HepG2 (cell line): ENCODE measurements around the gene SMO. TPM values are rescaled to one million over a fixed set of nuclear protein-coding genes. Genes with fewer than 3 reads are reported as not detected.
A peak's percentile ranks its signal among the peaks of the same experiment; 100 is the strongest.

ENCODE experiments used
- DPF2 ChIP-seq: sonication (generic); formaldehyde crosslinking; IDR thresholded peaks from 2 replicates; pipeline ENCODE4 v1.4.0; 2020; ENCODE audit warnings: mild to moderate bottlenecking, low read depth, missing genetic modification reagents, borderline replicate concordance
- FOXJ3 ChIP-seq: sonication (generic); formaldehyde crosslinking; IDR thresholded peaks from 2 replicates; pipeline ENCODE4 v1.4.0; 2020; ENCODE audit warnings: missing genetic modification reagents, mild to moderate bottlenecking, borderline replicate concordance
- GATA4 ChIP-seq: sonication (generic); IDR thresholded peaks from 2 replicates; pipeline ENCODE4 v1.6.1; 2016; ENCODE audit warnings: antibody characterized with exemption, low read depth, borderline replicate concordance
- JUNB ChIP-seq: sonication (generic); formaldehyde crosslinking; IDR thresholded peaks from 2 replicates; pipeline ENCODE4 v1.8.0; 2022; ENCODE audit warnings: missing genetic modification reagents, mild to moderate bottlenecking, borderline replicate concordance
- MTA1 ChIP-seq: sonication (generic); formaldehyde crosslinking; IDR thresholded peaks from 2 replicates; pipeline ENCODE4 v1.4.0; 2020; ENCODE audit warnings: missing genetic modification reagents, mild to moderate bottlenecking, borderline replicate concordance
- NFKB2 ChIP-seq: sonication (generic); formaldehyde crosslinking; IDR thresholded peaks from 2 replicates; pipeline ENCODE4 v1.4.0; 2020; ENCODE audit warnings: missing genetic modification reagents, borderline replicate concordance
- RARG ChIP-seq: sonication (generic); formaldehyde crosslinking; IDR thresholded peaks from 2 replicates; pipeline ENCODE4 v1.4.0; 2020; ENCODE audit warnings: low read depth, mild to moderate bottlenecking, missing genetic modification reagents
- SMAD9 ChIP-seq: sonication (generic); formaldehyde crosslinking; IDR thresholded peaks from 2 replicates; pipeline ENCODE4 v1.5.1; 2020; ENCODE audit warnings: mild to moderate bottlenecking, missing genetic modification reagents
- SOX5 ChIP-seq: IDR thresholded peaks from 2 replicates; pipeline ENCODE4 v1.6.1; 2016; ENCODE audit warnings: borderline replicate concordance
- SRSF1 ChIP-seq: fragments of 200-400 bp; formaldehyde crosslinking; optimal IDR thresholded peaks from 2 replicates; pipeline ENCODE3; 2017; ENCODE audit warnings: mild to moderate bottlenecking, low read depth, low read length, moderate library complexity
- TEAD3 ChIP-seq: optimal IDR thresholded peaks from 2 replicates; pipeline ENCODE3; 2016; ENCODE audit warnings: borderline replicate concordance
- ZFP62 ChIP-seq: sonication (generic); formaldehyde crosslinking; IDR thresholded peaks from 2 replicates; pipeline ENCODE4 v1.4.0; 2020; ENCODE audit warnings: missing genetic modification reagents
- ZMYM3 ChIP-seq: sonication (generic); formaldehyde crosslinking; IDR thresholded peaks from 2 replicates; pipeline ENCODE4 v1.5.1; 2020; ENCODE audit warnings: mild to moderate bottlenecking, missing genetic modification reagents
- ZNF17 ChIP-seq: sonication (generic); formaldehyde crosslinking; IDR thresholded peaks from 2 replicates; pipeline ENCODE4 v1.5.0; 2020; ENCODE audit warnings: mild to moderate bottlenecking, missing genetic modification reagents
- ZNF296 ChIP-seq: sonication (generic); formaldehyde crosslinking; conservative IDR thresholded peaks from 2 replicates; pipeline ENCODE4 v1.5.0; 2020; ENCODE audit warnings: mild to moderate bottlenecking, missing genetic modification reagents
- ZNF333 ChIP-seq: sonication (generic); formaldehyde crosslinking; IDR thresholded peaks from 2 replicates; pipeline ENCODE4 v1.4.0; 2020; ENCODE audit warnings: mild to moderate bottlenecking, missing genetic modification reagents, borderline replicate concordance
- ZNF546 ChIP-seq: sonication (generic); formaldehyde crosslinking; conservative IDR thresholded peaks from 2 replicates; pipeline ENCODE4 v1.8.1; 2023; ENCODE audit warnings: mild to moderate bottlenecking, missing genetic modification reagents
- ZNF775 ChIP-seq: sonication (generic); formaldehyde crosslinking; IDR thresholded peaks from 2 replicates; pipeline ENCODE4 v1.4.0; 2020; ENCODE audit warnings: missing genetic modification reagents, mild to moderate bottlenecking, moderate library complexity, borderline replicate concordance
- ZZZ3 ChIP-seq: sonication (generic); formaldehyde crosslinking; IDR thresholded peaks from 2 replicates; pipeline ENCODE4 v1.4.0; 2020; ENCODE audit warnings: missing genetic modification reagents, mild to moderate bottlenecking, borderline replicate concordance
- polyA plus RNA-seq, 8 experiments: library from polyadenylated mRNA; depleted of rRNA in 3 of 8; stranded (reverse) in 7 of 8; unstranded in 1 of 8; fragments of >200 nt; fragmentation: Illumina TruSeq in 4 of 8; extraction: Trizol in 4 of 8; gene quantifications; 2 replicates each; pipeline versions ENCODE4 v1.2.1 to v1.2.3, GENCODE V29; 2011 to 2016; ENCODE audit warnings: low read depth in 4 of 8, missing spikeins in 1 of 8, mixed read lengths in 1 of 8; ENCODE audit not compliant: insufficient read depth in 1 of 8
- total RNA-seq, 5 experiments: library from RNA; depleted of rRNA; stranded (reverse); fragments of >200 nt; fragmentation: Illumina TruSeq; extraction: Trizol; gene quantifications; 2 replicates each; pipeline ENCODE4 v1.2.3, GENCODE V29; 2016; ENCODE audit warnings: low read depth in 1 of 5
- TF ChIP-seq, protein P1 (sequence below): sonication (generic); formaldehyde crosslinking; IDR thresholded peaks from 2 replicates; pipeline ENCODE4 v1.5.1; 2020; ENCODE audit warnings: missing genetic modification reagents, mild to moderate bottlenecking, borderline replicate concordance
- TF ChIP-seq, protein P2 (sequence below): sonication (generic); formaldehyde crosslinking; IDR thresholded peaks from 2 replicates; pipeline ENCODE4 v1.4.0; 2020; ENCODE audit warnings: mild to moderate bottlenecking, missing genetic modification reagents
- TF ChIP-seq, protein P3 (sequence below): sonication (generic); formaldehyde crosslinking; IDR thresholded peaks from 2 replicates; pipeline ENCODE4 v1.9.0; 2021; ENCODE audit warnings: missing genetic modification reagents, borderline replicate concordance
- TF ChIP-seq, protein P4 (sequence below): sonication (generic); formaldehyde crosslinking; IDR thresholded peaks from 2 replicates; pipeline ENCODE4 v1.8.1; 2023; ENCODE audit warnings: mild to moderate bottlenecking, moderate library complexity, missing genetic modification reagents
- TF ChIP-seq, protein P5 (sequence below): sonication (generic); formaldehyde crosslinking; IDR thresholded peaks from 2 replicates; pipeline ENCODE4 v1.4.0; 2020; ENCODE audit warnings: mild to moderate bottlenecking, missing genetic modification reagents

SMO gene
- total and polyA plus RNA-seq, 2 of the 13 experiments (the other 11 are each of a cell fraction or from before 2014, with no cell fraction given) = 23.8 to 32.3 TPM

DNA sequence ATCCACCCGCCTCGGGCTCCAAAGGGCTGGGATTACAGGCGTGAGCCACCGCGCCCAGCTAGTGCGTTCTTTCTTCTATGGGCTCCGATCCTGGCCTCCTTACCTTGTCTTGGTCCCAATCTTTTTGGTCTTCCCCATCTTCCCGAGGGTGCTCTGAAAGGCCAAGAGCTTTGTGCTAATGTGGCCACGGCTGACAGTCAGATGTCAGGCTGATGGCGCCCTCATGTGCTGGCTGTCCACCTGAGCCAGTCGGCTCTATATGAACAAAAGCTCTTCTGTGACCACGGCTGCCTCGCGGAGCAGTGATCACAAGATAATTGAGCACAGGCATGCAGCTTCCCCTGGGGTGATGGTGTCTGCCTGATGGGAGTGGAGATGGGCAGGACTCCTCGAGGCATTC is 25.4 kb downstream of the SMO start (continued):
- no peak for TF ChIP-seq GATA4
- TF ChIP-seq ZNF775 (CRISPR knock-in tag) = no peak
- no peak for TF ChIP-seq DPF2 (CRISPR knock-in tag)
- no peak for TF ChIP-seq RARG (CRISPR knock-in tag)
- TF ChIP-seq MTA1 (CRISPR knock-in tag) = no peak
- TF ChIP-seq, protein P1, sequence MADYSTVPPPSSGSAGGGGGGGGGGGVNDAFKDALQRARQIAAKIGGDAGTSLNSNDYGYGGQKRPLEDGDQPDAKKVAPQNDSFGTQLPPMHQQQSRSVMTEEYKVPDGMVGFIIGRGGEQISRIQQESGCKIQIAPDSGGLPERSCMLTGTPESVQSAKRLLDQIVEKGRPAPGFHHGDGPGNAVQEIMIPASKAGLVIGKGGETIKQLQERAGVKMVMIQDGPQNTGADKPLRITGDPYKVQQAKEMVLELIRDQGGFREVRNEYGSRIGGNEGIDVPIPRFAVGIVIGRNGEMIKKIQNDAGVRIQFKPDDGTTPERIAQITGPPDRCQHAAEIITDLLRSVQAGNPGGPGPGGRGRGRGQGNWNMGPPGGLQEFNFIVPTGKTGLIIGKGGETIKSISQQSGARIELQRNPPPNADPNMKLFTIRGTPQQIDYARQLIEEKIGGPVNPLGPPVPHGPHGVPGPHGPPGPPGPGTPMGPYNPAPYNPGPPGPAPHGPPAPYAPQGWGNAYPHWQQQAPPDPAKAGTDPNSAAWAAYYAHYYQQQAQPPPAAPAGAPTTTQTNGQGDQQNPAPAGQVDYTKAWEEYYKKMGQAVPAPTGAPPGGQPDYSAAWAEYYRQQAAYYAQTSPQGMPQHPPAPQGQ (CRISPR knock-in tag) = no peak
- TF ChIP-seq, protein P2, sequence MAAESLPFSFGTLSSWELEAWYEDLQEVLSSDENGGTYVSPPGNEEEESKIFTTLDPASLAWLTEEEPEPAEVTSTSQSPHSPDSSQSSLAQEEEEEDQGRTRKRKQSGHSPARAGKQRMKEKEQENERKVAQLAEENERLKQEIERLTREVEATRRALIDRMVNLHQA = no peak
- no peak for TF ChIP-seq SMAD9 (CRISPR knock-in tag)
- peak; percentile 58 for TF ChIP-seq TEAD3 (CRISPR knock-in tag)
- no peak for TF ChIP-seq JUNB
- TF ChIP-seq ZNF546 = no peak
- TF ChIP-seq, protein P3, sequence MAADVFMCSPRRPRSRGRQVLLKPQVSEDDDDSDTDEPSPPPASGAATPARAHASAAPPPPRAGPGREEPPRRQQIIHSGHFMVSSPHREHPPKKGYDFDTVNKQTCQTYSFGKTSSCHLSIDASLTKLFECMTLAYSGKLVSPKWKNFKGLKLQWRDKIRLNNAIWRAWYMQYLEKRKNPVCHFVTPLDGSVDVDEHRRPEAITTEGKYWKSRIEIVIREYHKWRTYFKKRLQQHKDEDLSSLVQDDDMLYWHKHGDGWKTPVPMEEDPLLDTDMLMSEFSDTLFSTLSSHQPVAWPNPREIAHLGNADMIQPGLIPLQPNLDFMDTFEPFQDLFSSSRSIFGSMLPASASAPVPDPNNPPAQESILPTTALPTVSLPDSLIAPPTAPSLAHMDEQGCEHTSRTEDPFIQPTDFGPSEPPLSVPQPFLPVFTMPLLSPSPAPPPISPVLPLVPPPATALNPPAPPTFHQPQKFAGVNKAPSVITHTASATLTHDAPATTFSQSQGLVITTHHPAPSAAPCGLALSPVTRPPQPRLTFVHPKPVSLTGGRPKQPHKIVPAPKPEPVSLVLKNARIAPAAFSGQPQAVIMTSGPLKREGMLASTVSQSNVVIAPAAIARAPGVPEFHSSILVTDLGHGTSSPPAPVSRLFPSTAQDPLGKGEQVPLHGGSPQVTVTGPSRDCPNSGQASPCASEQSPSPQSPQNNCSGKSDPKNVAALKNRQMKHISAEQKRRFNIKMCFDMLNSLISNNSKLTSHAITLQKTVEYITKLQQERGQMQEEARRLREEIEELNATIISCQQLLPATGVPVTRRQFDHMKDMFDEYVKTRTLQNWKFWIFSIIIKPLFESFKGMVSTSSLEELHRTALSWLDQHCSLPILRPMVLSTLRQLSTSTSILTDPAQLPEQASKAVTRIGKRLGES (CRISPR knock-in tag) = no peak
- no peak for TF ChIP-seq ZNF333
- TF ChIP-seq, protein P4, sequence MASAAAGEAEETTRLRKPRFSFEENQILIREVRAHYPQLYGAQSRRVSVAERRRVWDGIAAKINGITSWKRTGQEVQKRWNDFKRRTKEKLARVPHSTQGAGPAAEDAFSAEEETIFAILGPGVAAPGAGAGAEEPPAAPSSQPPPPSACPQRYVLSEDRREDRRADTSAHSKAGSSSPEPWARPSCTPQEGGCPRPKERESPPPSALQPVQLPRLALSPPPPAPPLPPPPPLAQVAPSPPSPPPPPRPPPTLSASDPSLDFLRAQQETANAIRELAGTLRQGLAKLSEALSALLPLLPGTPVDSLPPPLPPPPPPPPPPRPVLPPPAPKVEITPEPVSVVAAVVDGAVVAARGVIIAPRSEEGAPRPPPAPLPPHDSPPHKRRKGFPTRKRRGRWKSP (CRISPR knock-in tag) = no peak
- peak; percentile 63; the same call in 1 of the 2 replicates for TF ChIP-seq NFKB2 (CRISPR knock-in tag)
- TF ChIP-seq SRSF1 = no peak
- no peak for TF ChIP-seq ZFP62 (CRISPR knock-in tag)
- TF ChIP-seq ZMYM3 (CRISPR knock-in tag) = no peak; the same call in 1 of the 2 replicates
- peak; percentile 48; the same call in 1 of the 2 replicates for TF ChIP-seq SOX5
- TF ChIP-seq ZNF296 (CRISPR knock-in tag) = no peak
- no peak for TF ChIP-seq ZZZ3
- TF ChIP-seq, protein P5, sequence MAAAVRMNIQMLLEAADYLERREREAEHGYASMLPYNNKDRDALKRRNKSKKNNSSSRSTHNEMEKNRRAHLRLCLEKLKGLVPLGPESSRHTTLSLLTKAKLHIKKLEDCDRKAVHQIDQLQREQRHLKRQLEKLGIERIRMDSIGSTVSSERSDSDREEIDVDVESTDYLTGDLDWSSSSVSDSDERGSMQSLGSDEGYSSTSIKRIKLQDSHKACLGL = no peak
- no peak for TF ChIP-seq ZNF17
- TF ChIP-seq FOXJ3 (CRISPR knock-in tag) = no peak
